Measurements from ENCODE around the gene HAVCR2. TPM values are rescaled to one million over a fixed set of nuclear protein-coding genes. Genes with fewer than 3 reads are reported as not detected.

The HAVCR2 gene
- total RNA-seq, 3 donors from 2014 or later, result 10.8 to 26.6 (median 13.3) TPM

GRCh38 chr5:157121709-157122108, 12.9 kb upstream of the HAVCR2 start:
- Histone ChIP-seq H3K4me1 (no peaks in the 10 kb centered on the region), H3K27me3 (no peaks in the 10 kb centered on the region), H3K36me3 (no peaks in the 10 kb centered on the region), H3K27ac (no peak overlapping the region), H3K4me3 (no peak overlapping the region), H3K9me3 (no peaks in the 10 kb centered on the region)
- intact Hi-C loops (cut with DNase I; ENCODE audit: low total_unique reads), result no loop called here
- DNase-seq (ENCODE audit: low spot score in 2 of 2), result no peak
- TF ChIP-seq CTCF (IDR thresholded peaks at IDR 0.05) (no peak), POLR2AphosphoS5 (IDR thresholded peaks at IDR 0.05) (no peak), POLR2A (IDR thresholded peaks at IDR 0.05) (no peak)

DNA sequence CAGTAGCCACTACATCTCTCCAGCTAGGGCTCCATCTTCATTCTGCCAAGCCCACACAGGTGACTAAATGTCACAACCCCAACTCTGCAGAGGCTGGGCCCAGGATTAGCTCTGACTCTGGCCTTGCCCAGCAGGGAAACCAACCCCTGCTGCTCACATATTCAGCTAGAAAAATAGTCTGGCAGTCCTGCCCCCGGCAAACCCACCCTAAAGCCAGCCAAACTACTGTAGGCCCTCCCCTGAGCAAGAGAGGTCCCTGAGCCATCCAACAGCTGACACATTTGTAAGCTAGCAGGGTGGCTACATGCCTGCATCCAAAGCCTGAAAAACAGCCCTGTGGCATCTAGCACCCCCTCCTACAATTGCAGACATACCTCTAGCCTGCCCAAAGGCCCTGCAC, 11.3 kb upstream of the HAVCR2 start:
- intact Hi-C loops (cut with DNase I; ENCODE audit: low total_unique reads), result no loop called here
- Histone ChIP-seq H3K9me3 (no peaks in the 10 kb centered on the region), H3K27ac (no peak overlapping the region), H3K27me3 (no peaks in the 10 kb centered on the region), H3K4me1 (no peaks in the 10 kb centered on the region), H3K36me3 (no peaks in the 10 kb centered on the region), H3K4me3 (no peak overlapping the region)
- no peak for TF ChIP-seq POLR2AphosphoS5 (IDR thresholded peaks at IDR 0.05)
- TF ChIP-seq CTCF (IDR thresholded peaks at IDR 0.05), result no peak
- no peak for TF ChIP-seq POLR2A (IDR thresholded peaks at IDR 0.05)
- no peak for DNase-seq (ENCODE audit: low spot score in 2 of 2)

DNA sequence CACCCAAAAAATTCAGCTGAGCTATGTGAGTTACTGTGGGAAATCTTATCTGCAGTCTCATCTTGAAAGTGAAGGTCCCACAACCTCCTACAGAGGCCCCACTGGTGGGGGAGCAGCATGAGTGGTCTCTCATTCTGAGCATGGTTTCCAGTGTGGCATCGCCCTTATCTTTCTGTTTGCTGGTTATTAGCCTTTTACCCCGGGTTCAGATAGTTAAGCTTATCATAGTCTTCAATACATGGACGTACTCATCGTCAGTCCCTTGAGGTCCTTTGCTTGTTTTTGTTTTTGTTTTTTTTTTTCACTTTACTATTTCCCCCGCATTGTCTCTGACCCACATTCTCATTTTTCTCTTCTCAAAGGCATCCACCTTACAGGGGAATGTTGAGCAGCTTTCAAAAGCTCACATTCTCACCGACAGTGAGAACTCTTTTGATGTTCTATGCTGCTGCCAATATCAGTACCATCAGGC, 7.7 kb upstream of the HAVCR2 start:
- intact Hi-C loops (cut with DNase I; ENCODE audit: low total_unique reads), result no loop called here
- no peaks in the 10 kb centered on the region for H3K36me3 ChIP-seq
- no peak for TF ChIP-seq POLR2AphosphoS5 (IDR thresholded peaks at IDR 0.05)
- TF ChIP-seq POLR2A (IDR thresholded peaks at IDR 0.05), result no peak
- no peak for TF ChIP-seq CTCF (IDR thresholded peaks at IDR 0.05)
- no peak for DNase-seq (ENCODE audit: low spot score in 2 of 2)
- no peaks in the 10 kb centered on the region for H3K27me3 ChIP-seq
- no peak overlapping the region for H3K4me3 ChIP-seq
- H3K9me3 ChIP-seq, result no peaks in the 10 kb centered on the region
- no peak overlapping the region for H3K27ac ChIP-seq
- no peaks in the 10 kb centered on the region for H3K4me1 ChIP-seq

DNA sequence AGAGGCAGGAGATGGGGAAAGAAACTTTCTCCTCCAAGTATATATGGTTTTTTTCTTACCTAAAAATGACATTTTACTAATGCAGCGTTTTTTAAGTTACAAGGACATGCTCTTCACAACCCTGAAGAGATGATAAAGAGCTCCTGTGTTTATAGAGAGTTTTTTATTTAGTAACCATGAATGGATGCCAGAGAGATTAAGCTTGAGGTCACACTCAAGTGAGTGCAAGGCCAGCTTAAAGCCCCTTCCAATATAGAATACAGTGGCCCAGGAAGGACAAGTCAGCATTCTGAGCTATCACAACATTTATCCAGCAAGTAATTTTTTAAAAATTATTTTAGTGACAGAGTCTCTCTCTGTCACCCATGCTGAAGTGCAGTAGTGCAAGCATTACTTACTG, 6.7 kb upstream of the HAVCR2 start:
- DNase-seq (ENCODE audit: low spot score in 2 of 2), result no peak

GRCh38 chr5:157115012-157115411, 6.2 kb upstream of the HAVCR2 start:
- no peaks in the 10 kb centered on the region for H3K9me3 ChIP-seq
- no peak overlapping the region for H3K27ac ChIP-seq
- no peaks in the 10 kb centered on the region for H3K27me3 ChIP-seq
- intact Hi-C loops (cut with DNase I; ENCODE audit: low total_unique reads), result no loop called here
- TF ChIP-seq POLR2A (IDR thresholded peaks at IDR 0.05) (no peak), CTCF (IDR thresholded peaks at IDR 0.05) (no peak), POLR2AphosphoS5 (IDR thresholded peaks at IDR 0.05) (no peak)
- no peak for DNase-seq (ENCODE audit: low spot score in 2 of 2)
- H3K36me3 ChIP-seq, result no peaks in the 10 kb centered on the region
- no peak overlapping the region for H3K4me3 ChIP-seq
- H3K4me1 ChIP-seq, result no peaks in the 10 kb centered on the region

More for the DNA sequence above, 6.7 kb upstream of the HAVCR2 start:
- TF ChIP-seq POLR2A (IDR thresholded peaks at IDR 0.05) (no peak), POLR2AphosphoS5 (IDR thresholded peaks at IDR 0.05) (no peak), CTCF (IDR thresholded peaks at IDR 0.05) (no peak)
- Histone ChIP-seq H3K27ac (no peak overlapping the region), H3K4me1 (no peaks in the 10 kb centered on the region), H3K27me3 (no peaks in the 10 kb centered on the region), H3K9me3 (no peaks in the 10 kb centered on the region), H3K4me3 (no peak overlapping the region), H3K36me3 (no peaks in the 10 kb centered on the region)
- intact Hi-C loops (cut with DNase I; ENCODE audit: low total_unique reads), result no loop called here
